Uterus (tissue), 2 donors: Measurements from ENCODE around the gene EFNA1.

Source experiments
- POLR2A ChIP-seq, 2 donors: fragments of 450-650 bp; IDR thresholded peaks; one replicate each; pipeline ENCODE4 v1.6.1; 2016; ENCODE audit warnings: antibody characterized with exemption in 2 of 2, mild to moderate bottlenecking in 1 of 2, moderate library complexity in 1 of 2
- TF ChIP-seq, protein P1 (sequence below), 4 experiments: fragments of 200-600 bp in 2 of 4; fragments of 450-650 bp in 2 of 4; sonication (generic) in 2 of 4; IDR thresholded peaks; one replicate each; pipeline ENCODE4 v1.5.1; 2016 to 2019; ENCODE audit warnings: antibody characterized with exemption in 4 of 4, mild to moderate bottlenecking in 2 of 4, moderate library complexity in 1 of 4

DNA sequence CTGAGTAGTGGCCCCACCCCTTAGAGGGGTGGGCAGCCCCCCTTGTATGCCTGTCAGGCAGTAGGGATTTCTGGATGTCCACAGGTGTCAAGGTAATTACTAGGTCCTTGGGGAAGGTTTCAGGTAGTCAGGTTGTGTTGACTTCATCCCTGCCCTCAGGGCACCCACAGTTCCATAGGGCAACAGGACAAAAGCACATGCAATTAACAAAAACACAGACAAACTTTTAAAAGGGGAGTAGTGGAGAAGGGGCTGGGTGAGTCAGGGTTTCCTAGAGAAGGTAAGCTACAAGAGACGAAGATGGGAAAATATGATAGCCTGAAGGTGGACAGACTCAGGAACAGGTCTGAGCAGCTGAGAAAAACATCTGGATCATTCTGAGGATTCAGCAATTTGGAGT, 31.3 kb downstream of the EFNA1 start:
- TF ChIP-seq, protein P1, sequence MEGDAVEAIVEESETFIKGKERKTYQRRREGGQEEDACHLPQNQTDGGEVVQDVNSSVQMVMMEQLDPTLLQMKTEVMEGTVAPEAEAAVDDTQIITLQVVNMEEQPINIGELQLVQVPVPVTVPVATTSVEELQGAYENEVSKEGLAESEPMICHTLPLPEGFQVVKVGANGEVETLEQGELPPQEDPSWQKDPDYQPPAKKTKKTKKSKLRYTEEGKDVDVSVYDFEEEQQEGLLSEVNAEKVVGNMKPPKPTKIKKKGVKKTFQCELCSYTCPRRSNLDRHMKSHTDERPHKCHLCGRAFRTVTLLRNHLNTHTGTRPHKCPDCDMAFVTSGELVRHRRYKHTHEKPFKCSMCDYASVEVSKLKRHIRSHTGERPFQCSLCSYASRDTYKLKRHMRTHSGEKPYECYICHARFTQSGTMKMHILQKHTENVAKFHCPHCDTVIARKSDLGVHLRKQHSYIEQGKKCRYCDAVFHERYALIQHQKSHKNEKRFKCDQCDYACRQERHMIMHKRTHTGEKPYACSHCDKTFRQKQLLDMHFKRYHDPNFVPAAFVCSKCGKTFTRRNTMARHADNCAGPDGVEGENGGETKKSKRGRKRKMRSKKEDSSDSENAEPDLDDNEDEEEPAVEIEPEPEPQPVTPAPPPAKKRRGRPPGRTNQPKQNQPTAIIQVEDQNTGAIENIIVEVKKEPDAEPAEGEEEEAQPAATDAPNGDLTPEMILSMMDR (IDR thresholded peaks at IDR 0.05) = no peak
- TF ChIP-seq POLR2A (IDR thresholded peaks at IDR 0.05) = no peak
